CD4-positive, alpha-beta T cell (primary cell): ENCODE results near the gene CKAP2L. TPM values are rescaled to one million over a fixed set of nuclear protein-coding genes. Genes with fewer than 3 reads are reported as not detected.
A peak's percentile ranks its signal among the peaks of the same experiment; 100 is the strongest.

Source experiments
- ATAC-seq: fragments of 200-7000 bp; cut with Tn5 transposase; one replicate; pipeline ENCODE4 v1.10.0; 2022; ENCODE audit warnings: mild to moderate bottlenecking; ENCODE audit not compliant: poor library complexity
- CTCF ChIA-PET: fragments of 350-600 bp; sonication (Branson Sonifier 250); formaldehyde crosslinking; loops from one replicate; lab custom pipeline; 2021; ENCODE audit warnings: antibody characterized with exemption, inconsistent platforms; lab: Charles Lee
- POLR2A ChIA-PET: fragments of 350-600 bp; sonication (Branson Sonifier 250); formaldehyde crosslinking; loops from one replicate; lab custom pipeline; 2021; ENCODE audit warnings: antibody characterized with exemption, inconsistent platforms; lab: Charles Lee
- DNase-seq, 14 experiments: peaks; one replicate each; pipeline ENCODE4 v3.0.0-alpha.2; 2013 to 2020; ENCODE audit warnings: mixed read lengths in 2 of 14
- H3K27ac ChIP-seq, 2 donors: one replicate each; pipeline versions ENCODE4 v1.5.1 to v1.7.0; 2013; ENCODE audit warnings: low read length in 2 of 2, low read depth in 1 of 2, mild to moderate bottlenecking in 1 of 2
- H3K27me3 ChIP-seq, 2 experiments: 1 replicate in 1 of 2; 2 replicates in 1 of 2; pipeline versions ENCODE4 v1.6.1 to v1.7.0; 2013; ENCODE audit warnings: low read length in 2 of 2, control low read depth in 1 of 2, mild to moderate bottlenecking in 1 of 2, moderate library complexity in 1 of 2; ENCODE audit not compliant: insufficient read depth in 2 of 2, control insufficient read depth in 1 of 2
- H3K36me3 ChIP-seq: one replicate; pipeline ENCODE4 v1.6.1; 2013; ENCODE audit warnings: low read length, control low read depth; ENCODE audit not compliant: insufficient read depth
- H3K4me1 ChIP-seq: one replicate; pipeline ENCODE4 v1.6.1; 2013; ENCODE audit warnings: low read length, control low read depth; ENCODE audit not compliant: insufficient read depth
- H3K4me3 ChIP-seq: one replicate; pipeline ENCODE4 v1.5.1; 2013; ENCODE audit warnings: mild to moderate bottlenecking, low read length, moderate library complexity
- H3K9me3 ChIP-seq, 2 experiments: 1 replicate in 1 of 2; 2 replicates in 1 of 2; pipeline versions ENCODE4 v1.6.1 to v1.7.0; 2013; ENCODE audit warnings: low read length in 2 of 2, mild to moderate bottlenecking in 2 of 2, control low read depth in 1 of 2, moderate library complexity in 1 of 2; ENCODE audit not compliant: control insufficient read depth in 1 of 2, insufficient read depth in 1 of 2
- H3K27ac Mint-ChIP-seq: one replicate; pipeline ENCODE4 v1.8.0; 2020; ENCODE audit warnings: mixed read lengths
- H3K27me3 Mint-ChIP-seq: one replicate; pipeline ENCODE4 v1.8.0; 2021; ENCODE audit warnings: mixed read lengths
- H3K36me3 Mint-ChIP-seq: one replicate; pipeline ENCODE4 v1.8.0; 2021; ENCODE audit warnings: low read depth, mixed read lengths
- H3K4me1 Mint-ChIP-seq: one replicate; pipeline ENCODE4 v1.8.0; 2021; ENCODE audit warnings: low read depth, mixed read lengths
- H3K4me3 Mint-ChIP-seq: one replicate; pipeline ENCODE4 v1.8.0; 2020; ENCODE audit warnings: mild to moderate bottlenecking, mixed read lengths
- H3K9me3 Mint-ChIP-seq: one replicate; pipeline ENCODE4 v1.8.0; 2020; ENCODE audit warnings: mixed read lengths
- CTCF ChIP-seq: fragments of 200-600 bp; IDR thresholded peaks from one replicate; pipeline ENCODE4 v1.8.0; 2022; ENCODE audit warnings: antibody characterized with exemption, mild to moderate bottlenecking
- intact Hi-C, 2 experiments: fragments of 100-400 bp; cut with DNase I in 1 of 2; cut with micrococcal nuclease in 1 of 2; formaldehyde crosslinking; loops; one replicate each; pipeline versions ENCODE4 v1.15.1 to v1.9.0; 2023 to 2025; cut with DNase I, micrococcal nuclease
- total RNA-seq, 174 experiments: library from RNA in 2 of 174; stranded (reverse) in 2 of 174; gene quantifications; one replicate each; pipeline ENCODE4 v1.2.3 and lab custom pipeline; 2021 to 2026

Gene CKAP2L
- total RNA-seq, 2 experiments from 2014 or later, result 0.08 to 0.50 TPM

- no peak overlapping the region for H3K27ac Mint-ChIP-seq
- no peak for TF ChIP-seq CTCF
- peaks cover 16% of the 10 kb centered on the region for H3K4me1 Mint-ChIP-seq
- ChIA-PET POLR2A (interaction anchor here (0.6 to 0.7 kb wide), 2 partner anchors 11 to 283 kb away, joined by 3 read pairs; no protein-coding TSS in a partner anchor), CTCF (interaction anchor here (1.1 kb wide), 1 partner anchor 23 kb away, joined by 4 read pairs; no protein-coding TSS in a partner anchor)
- H3K4me1 ChIP-seq, result peaks cover 9% of the 10 kb centered on the region
- H3K36me3 ChIP-seq, result no peaks in the 10 kb centered on the region
- H3K27me3 ChIP-seq, result no peaks in the 10 kb centered on the region
- H3K27ac ChIP-seq, result no peak overlapping the region
- no peak overlapping the region for H3K4me3 Mint-ChIP-seq
- no peak overlapping the region for H3K4me3 ChIP-seq
- ATAC-seq (no peak), DNase-seq (no peak)
- H3K9me3 ChIP-seq, result no peaks in the 10 kb centered on the region
- H3K27me3 Mint-ChIP-seq, result peaks cover 8% of the 10 kb centered on the region
- no peaks in the 10 kb centered on the region for H3K9me3 Mint-ChIP-seq
- intact Hi-C loops, result no loop called here
- H3K36me3 Mint-ChIP-seq, result no peaks in the 10 kb centered on the region
Measured at GRCh38 chr2:112772911-112773475, 8.6 kb upstream of the CKAP2L start.

- Mint-ChIP-seq H3K27ac (no peak overlapping the region), H3K9me3 (no peaks in the 10 kb centered on the region), H3K27me3 (peaks cover 3% of the 10 kb centered on the region), H3K36me3 (no peaks in the 10 kb centered on the region), H3K4me1 (peaks cover 18% of the 10 kb centered on the region), H3K4me3 (no peak overlapping the region)
- Histone ChIP-seq H3K4me3 (no peak overlapping the region), H3K4me1 (peaks cover 10% of the 10 kb centered on the region), H3K9me3 (no peaks in the 10 kb centered on the region), H3K36me3 (no peaks in the 10 kb centered on the region), H3K27me3 (no peaks in the 10 kb centered on the region), H3K27ac (no peak overlapping the region)
- ChIA-PET CTCF (no interaction called here), POLR2A (no interaction called here)
- no peak for ATAC-seq
- intact Hi-C loops, result no loop called here
- no peak for TF ChIP-seq CTCF
- peak in 1 of 14 experiments; percentile 12 for DNase-seq
Measured at GRCh38 chr2:112772322-112772721, 7.9 kb upstream of the CKAP2L start.

- Histone ChIP-seq H3K27ac (peak overlapping the region in 1 of 2 donors; percentile 42), H3K4me1 (peaks cover 21% of the 10 kb centered on the region), H3K27me3 (no peaks in the 10 kb centered on the region), H3K9me3 (no peaks in the 10 kb centered on the region), H3K4me3 (peak overlapping the region; percentile 39), H3K36me3 (no peaks in the 10 kb centered on the region)
- ChIA-PET CTCF (interaction anchor here (1.0 to 1.2 kb wide), 3 partner anchors 18 to 117 kb away, joined by 3 read pairs; no protein-coding TSS in a partner anchor), POLR2A (no interaction called here)
- no peak for TF ChIP-seq CTCF
- no peak overlapping the region for H3K27ac Mint-ChIP-seq
- peaks cover 33% of the 10 kb centered on the region for H3K4me1 Mint-ChIP-seq
- no peak for ATAC-seq
- no peak overlapping the region for H3K4me3 Mint-ChIP-seq
- H3K27me3 Mint-ChIP-seq, result no peaks in the 10 kb centered on the region
- intact Hi-C loops, result loop anchor here in 1 of 2 experiments (10.0 kb wide), 2 partner anchors 714 to 884 kb away; partner anchors contain the start of genes ANAPC1 and TMEM87B
- no peaks in the 10 kb centered on the region for H3K9me3 Mint-ChIP-seq
- DNase-seq, result peak in 1 of 14 experiments; percentile 22
- H3K36me3 Mint-ChIP-seq, result no peaks in the 10 kb centered on the region
Measured at GRCh38 chr2:112768432-112768831, 4.0 kb upstream of the CKAP2L start.
